Fibroblast of skin of left quadriceps (primary cell): ENCODE results near the gene DEPDC1B.
"Not testable (repeated sequence)": the region's sequence is repeated elsewhere in the genome, so short reads cannot be mapped to it uniquely, and the experiment has no call there.

ENCODE experiments used
- DNase-seq, 2 experiments: peaks; one replicate each; pipeline ENCODE4 v3.0.0-alpha.2; 2013; ENCODE audit warnings: low read depth in 2 of 2

The DEPDC1B gene

DNA sequence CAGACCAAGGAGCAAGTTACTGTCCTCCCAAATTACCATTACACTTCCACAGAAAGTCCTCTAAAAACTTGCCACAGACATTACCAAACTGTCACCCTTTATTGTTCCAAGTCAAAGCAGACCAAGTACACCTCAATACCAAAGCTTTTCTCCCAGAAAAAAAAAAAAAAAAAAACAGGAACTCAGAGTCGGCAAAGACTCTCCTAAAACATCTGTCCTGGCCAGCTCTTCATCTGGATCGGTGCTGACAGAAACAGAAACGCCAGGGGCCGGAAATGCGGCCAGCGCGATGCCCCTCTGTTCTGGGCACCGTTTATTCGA, 718 bp downstream of the DEPDC1B start:
- DNase-seq, result no peak

DNA sequence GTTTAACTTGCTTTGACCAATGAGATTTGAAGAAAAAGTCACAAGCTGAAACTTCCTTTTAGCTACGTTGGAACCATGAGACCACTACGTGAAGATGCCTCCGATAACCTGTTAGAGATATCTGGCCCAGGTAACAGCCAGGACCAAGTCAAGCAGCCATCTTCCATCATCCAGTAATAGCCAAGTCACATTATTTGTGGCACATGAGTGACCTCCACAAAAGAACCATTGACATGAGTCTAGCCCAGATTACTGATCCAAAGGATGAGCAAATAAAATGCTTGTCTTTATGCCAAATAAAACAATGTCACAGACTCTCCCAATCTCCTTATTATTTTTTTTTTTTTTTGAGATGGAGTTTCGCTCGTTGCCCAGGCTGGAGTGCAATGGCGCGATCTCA, 1.6 kb downstream of the DEPDC1B start:
- no peak for DNase-seq

DNA sequence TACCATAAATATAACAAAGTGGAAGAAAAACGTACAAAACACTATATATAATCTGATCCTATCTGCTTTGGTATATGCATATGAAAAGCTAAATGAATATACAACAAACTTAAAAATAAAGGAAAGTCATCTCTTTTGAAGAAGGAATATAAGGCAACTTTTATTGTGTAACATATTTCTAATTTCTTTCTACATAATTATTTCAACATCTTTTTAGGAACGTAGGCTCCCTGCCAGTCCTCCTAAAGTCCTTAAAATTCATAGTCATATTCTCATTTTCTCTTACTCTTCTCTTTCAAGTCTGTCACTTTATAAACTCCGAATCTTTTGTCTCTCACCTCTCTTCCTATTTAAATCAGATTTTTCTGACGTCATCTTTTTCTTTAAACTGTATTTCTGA, 9.6 kb downstream of the DEPDC1B start:
- no peak for DNase-seq

DNA sequence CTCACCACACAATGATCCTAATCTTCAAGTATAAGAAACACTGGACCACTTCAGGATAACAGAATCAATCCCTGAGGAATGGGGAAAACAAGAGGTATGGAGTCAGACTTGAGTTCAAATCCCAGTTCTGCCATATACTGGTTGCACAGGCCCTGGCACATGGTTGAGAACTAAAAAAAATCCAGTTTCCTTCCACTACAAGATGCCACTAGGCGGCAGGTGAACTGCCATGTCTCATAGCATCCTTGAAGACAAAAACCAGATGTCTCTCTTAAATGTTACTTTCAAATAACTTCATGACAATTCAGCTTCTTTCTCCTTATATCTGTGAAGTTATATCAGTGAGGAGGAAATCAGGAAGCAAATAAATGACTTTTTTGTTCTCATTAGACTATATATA, 11.0 kb downstream of the DEPDC1B start:
- DNase-seq, result no peak

DNA sequence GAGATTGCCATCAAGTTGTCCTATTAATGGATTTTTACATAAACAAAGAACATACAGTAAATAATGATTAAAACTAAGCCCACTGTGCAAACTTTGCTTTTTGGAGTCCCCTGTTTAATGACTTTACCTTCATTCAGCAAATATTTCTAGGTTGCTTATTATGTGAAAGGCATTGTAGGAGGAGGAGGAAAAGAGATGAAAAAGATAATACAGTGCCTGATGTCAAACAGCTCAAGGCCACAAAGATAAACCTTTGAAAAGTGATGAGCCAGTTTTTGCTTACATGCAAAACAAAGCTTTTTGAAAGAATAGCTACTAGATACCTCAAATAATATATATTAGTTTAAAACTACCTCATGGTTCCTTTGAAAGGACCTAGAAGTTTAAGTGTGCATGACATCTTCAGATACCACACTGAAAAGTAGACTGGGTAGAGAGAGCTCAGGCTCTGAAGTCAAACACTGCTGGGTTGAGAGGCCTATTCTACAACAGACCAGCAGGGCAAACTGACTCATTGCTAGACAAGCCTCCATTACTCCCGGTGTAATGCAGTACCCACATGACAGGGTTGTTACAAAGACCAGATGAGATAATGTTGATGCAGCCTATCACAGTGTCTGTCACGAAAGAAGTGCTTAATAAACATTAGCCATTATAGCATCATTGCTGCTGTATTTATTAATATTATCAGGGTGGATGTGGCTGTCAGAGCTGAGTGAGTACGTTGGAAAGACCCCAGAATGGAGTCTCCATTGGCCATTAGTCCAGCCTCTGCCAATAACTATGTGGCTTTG, 11.8 kb downstream of the DEPDC1B start:
- no peak for DNase-seq

DNA sequence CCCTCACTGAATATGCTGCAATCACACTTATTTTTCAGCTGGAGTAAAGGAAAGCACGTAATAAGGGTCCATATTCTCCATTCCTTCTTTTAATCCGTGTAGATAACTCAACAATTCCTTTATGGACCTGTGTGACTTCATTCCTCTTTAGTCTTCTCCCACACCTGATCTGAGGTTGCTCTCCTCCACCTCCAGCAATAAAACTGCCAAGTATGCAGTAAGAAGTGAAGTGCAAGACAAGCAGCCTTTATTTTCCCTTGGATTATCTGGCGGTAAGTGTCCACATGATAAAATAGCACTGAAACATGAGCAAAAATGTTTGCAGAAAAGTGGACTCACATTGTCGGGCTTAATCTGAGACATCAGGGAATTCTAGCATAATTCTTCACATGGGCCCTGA, 13.8 kb downstream of the DEPDC1B start:
- no peak for DNase-seq

DNA sequence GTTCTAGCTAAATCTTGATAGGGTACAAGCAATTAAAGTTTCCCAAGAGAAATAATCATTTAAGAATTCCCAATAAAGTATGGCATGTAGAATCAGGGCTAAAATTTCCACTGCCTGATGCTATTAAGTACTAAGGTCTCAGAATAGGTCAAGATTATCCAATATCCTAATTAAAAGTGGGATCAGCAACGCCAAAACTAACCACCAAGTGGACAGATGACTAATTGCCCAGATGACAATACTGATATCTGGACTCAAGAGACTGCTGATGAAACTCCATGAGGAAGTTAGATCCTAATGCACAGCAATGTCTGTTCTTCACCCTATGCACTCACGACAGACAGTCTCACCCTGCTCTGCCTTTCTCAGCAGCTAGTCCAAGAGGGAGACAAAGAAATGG, 14.3 kb downstream of the DEPDC1B start:
- DNase-seq, result no peak

DNA sequence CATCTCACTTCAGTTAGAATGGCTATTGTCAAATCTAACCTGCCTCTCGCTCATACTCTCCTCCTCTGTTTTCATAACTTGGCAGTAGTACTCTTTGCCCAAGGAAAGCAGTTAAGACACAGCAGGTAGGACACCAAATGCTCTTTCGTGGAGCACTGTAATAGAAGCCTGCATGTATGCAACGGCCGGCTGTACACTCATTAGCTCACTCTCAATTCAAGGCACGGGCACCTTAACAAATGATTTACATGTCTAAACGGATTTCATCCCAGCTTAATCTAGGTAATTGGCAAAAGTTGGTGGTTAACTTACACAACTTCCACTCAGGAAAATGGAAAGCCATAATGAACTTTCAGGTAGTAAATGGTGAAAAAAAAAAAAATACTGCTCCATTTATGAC, 14.9 kb downstream of the DEPDC1B start:
- DNase-seq, result no peak

DNA sequence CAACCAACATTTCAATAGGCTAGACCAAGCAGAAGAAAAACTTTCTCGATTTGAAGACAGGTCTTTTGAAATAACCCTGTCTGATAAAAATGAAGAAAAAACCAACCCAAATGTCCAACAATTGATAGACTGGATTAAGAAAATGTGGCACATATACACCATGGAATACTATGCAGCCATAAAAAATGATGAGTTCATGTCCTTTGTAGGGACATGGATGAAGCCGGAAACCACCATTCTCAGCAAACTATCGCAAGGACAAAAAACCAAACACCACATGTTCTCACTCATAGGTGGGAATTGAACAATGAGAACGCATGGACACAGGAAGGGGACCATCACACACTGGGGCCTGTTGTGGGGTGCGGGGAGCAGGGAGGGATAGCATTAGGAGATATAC, 18.0 kb downstream of the DEPDC1B start:
- not testable (repeated sequence) for DNase-seq

DNA sequence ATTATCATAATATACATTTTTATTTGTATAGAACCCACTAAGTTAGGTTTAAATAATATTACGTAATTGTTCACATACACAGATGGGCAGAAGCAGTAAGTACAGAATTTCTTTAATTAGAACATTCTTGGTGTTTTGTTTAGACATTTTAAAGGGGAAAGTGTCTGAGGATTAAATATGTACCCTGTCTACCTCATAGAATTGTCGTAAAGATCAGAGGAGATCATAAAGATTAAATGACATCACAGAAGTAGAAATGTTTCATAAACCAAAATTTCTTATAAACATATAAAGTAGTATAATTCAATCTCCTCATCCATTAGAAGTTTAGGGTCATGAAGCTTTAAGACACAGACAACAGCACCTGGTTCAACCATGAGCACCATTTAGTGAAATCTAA, 20.1 kb downstream of the DEPDC1B start:
- DNase-seq, result no peak

DNA sequence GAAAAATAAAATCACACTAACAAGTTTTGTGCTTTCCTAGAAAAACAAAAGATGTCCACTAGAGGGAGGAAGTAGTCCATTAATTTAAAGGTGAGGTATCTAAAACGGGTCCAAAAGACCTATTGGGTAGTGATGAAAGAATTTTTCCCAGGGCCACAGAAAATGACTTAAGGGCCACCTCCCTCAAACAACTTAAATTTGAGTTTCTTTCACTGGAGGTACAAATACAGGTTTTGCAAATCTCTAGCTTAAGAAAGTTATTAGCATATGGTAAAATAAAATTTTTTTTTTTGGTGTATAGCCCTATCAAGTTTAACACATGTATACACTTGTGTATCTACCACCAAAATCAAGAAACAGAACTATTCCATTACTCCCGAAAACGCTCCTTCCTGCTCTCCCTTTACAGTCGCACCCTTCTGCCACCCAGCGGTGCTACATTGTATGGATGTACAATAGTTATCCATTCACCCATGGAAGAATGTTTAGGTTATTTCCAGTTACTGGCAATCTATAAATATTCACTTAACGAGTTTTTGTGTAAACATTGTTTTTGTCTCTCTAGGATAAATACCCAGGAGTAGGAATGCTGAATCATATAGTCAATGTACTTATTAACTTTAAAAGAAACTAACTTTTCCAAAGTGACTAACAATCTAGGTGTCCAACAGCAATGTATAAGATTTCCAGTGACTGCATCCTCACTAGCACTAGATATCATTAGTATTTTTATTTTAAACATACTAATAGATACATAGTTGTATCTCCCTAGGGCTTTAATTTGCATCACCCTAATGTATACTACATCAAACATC, 21.9 kb downstream of the DEPDC1B start:
- peak in 1 of 2 experiments; percentile 36 for DNase-seq

DNA sequence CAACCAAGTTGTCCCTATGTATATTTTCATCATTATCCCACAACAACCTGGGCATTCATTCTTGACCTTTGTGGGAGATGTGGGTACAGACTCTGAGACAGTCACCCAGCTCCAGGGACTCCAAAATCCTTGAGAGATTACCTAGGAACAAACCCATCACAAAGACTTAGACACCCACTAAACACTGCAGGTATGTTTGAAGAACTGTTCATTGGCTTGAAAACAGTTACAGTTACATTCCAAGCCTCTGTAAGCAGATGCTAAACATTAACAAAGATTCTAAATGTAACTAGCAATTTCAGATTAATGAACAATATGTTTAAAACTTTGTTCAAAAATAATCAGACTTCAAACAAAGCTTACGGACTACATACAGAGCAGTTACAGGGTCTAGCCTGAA, 24.7 kb downstream of the DEPDC1B start:
- no peak for DNase-seq

DNA sequence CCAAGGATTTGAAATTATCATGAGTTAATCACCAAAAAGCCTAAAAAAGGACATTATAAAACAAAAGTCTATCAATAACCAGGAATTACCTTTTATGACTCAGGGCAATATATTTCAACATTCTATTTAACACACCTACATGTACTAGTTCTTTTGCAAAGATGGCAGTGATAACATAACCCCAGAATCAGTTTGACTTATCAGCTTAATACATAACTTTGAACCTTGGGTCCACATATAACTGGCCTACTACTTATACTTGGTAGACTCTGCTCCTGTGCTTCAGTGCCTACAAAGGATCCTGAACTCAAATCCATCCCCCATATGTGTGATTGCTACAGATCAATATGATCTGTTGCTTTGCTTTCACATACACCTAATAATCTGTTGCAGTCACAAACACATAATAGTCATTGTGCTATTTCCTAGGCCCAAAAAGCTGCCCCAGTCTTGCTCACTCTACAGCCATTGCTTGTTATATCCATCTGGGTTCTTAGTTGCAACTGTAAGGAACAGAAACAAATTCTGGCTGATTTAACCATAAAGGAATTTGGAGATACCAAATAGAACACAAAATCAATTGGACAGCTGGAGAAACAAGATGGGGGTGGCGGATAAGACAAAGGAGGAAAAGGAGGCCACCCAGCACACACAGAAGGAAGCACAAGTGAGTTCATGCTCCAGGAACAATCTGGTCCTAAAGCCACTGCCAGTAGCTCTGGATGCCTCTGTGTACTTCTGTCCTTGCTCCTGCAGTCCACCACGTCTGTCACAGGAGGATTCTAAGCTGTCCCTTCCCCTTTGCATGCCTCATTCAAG, 25.5 kb downstream of the DEPDC1B start:
- no peak for DNase-seq

DNA sequence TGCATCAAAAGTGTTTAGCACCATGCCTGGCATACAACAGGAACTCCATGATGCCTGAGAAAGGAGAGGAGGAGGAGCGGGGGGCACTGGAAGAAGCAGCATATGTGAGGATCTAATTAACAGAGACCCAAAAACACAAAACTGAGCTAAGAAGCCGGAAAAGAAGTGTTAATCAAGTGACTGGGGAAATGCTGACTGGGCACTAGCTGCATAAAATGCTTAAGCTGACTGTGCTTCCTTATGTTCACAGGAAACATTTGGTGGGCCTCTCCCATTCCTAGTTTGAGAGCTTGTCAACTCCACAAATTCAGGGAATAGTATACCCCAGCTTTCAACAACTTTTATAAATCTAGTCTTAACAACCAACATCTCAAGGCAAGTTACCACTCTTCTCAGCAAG, 26.6 kb downstream of the DEPDC1B start:
- no peak for DNase-seq

DNA sequence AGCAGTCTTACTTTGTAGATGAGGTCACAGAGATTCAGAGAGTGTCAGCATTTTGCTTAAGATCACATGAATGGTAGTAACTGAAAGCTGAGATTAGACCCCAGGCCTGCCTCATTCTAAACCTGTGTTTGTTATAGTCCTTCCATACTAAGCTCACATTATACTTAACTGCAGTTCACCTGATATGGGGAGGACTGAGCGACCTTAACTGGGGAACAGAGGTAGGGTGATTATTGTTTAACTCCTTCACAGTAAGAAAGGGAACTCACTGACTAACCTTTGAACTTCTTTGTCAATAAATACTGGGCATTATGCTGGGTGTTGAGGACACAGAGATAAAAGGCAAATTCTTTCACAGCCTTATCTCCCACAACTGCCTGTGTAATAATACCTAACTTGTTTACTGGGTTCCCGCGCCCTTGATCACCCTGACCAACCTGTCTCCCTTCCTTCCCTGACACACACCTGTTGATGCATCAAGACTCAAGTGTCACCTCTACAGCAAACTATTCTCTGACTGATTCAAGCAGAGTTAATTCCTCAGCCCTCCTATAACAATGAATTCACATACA, 27.2 kb downstream of the DEPDC1B start:
- no peak for DNase-seq

DNA sequence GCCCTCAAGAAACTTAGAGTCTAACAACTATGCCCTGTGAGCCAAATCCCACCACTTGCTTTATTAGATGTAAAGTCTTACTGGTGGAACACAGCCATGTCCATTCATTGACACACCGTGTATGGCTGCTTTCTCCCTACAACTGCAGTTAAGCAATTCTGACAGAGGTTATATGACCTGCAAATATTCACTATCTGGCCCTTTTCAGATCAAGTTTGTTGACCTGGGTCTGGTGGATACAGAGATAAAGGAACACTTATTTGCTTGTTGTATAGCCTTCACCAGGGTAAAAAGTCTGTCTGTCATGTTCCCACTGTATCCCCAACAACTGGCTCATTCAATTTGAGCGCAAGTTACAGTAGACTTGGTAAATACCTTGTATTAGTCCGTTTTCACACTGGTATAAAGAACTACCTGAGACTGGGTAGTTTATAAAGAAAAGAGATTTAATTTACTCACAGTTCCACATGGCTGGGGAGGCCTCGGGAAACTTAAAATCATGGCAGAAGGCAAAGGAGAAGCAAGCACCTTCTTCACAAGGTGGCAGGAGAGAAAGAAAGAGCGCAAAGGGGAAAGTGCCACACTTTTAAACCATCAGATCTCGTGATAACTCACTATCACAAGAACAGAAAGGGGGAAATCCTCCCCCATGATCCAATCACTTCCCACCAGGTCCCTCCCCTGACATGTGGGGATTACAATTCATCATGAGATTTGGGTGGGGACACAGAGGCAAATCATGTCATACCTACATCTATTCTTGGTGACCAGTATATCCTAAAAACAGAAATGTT, 27.9 kb downstream of the DEPDC1B start:
- no peak for DNase-seq

DNA sequence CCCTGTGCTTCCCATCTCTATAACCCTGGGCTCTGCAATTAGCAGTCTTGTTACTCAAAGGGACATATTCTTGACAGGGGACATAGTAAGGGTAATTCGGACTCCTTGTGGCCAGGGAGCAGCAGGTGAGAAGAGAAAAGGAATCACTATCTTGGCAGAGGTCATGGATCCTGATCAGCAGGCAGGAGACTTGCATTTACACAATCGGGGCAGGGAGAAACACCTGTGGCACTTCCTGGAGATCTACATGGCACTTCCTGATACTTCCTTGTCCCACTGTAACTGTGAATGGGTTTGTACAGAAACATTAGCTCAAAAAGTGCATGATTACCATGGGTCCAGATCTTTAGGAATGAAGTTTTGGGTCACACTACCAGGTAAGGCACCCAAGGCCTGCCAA, 29.2 kb downstream of the DEPDC1B start:
- no peak for DNase-seq

DNA sequence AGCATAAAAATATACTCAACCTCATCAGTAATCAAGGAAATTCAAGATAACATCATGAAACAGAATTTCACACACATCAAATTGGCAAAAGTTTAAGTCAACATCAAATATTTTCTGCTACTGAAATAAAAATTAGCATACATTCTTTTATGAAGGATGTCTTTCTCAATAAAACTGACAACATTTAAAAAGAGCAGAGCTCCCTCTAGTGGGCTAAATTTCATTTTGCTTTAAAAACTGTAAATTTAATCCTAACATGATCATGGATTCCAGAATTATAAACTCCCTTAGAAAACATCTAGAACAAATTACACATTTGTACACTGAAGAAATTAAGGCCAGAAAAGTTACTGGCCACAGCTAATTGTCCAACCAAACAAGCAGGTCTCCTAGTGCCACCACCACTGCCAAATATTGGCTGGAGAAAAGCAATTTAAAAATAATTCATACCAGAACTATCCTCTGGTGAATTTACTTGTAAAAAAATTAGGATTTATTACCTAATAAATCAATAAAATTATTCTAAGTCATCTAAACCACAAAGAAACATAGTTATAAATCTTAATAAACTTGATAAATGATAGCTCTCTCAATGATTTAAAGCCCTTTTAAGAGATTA, 31.2 kb downstream of the DEPDC1B start:
- no peak for DNase-seq

DNA sequence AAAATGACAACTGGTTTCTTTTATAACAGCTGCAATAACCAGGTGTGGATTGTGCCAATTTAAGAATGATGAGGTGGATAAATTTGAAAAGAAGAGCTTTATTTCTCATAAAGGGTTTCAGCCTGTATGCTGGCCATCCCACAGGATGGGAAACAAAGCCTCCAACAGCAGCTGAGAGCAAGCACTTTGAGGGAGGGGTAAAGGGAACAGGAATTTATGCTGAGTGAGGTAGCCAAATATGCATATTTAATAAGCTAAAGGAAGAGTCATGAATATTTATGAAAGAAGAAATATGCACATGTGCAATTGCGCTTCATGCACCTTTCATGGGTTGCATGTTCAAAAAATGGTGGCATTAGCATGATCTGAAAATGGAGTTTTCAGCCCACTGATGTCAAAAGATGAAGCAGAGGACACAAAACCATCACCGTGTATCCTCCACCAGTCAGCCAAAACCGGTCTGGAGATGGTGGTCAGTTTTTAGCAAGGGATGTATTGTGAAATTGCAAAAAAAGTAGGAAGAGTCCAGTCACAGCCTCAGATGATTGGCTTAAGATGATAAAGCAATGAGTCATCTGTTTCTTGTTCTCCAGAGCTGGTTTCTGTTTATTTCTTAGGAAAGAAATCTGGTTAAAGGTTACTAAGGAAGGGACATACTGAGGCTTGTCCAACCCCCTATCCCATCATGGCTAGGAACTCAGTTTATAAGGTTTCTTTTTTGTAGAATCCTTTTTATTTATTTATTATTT, 47.9 kb downstream of the DEPDC1B start:
- DNase-seq, result peak; percentile 39 to 48

DNA sequence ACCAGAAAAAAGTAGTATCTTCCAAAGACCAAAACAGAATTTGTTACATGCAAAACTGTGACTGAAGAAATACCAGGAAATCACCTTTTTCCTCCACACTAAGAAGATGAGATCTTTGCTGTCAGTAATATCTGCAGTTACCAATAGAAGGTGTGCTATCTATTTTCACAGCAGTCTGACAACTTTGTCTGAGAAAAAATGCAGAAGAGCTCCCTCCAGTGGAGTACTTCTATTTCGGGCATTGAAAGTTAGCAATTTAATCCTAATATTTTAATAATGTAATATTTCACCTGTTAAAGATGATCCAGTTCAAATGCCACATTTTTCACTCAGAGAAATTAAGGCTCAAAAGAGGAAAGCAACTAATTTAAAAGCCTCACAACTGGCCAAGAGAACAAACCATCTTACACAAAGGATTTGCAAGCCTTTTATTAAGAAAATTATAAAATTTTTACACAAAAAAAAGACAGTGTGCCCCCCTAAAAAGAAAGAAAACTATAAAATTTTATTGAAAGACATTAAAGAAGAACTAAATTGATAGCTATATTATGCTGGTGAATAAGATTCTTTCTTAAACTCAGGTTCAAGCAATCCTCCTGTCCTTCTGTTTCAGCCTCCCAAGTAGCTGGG, 50.6 kb downstream of the DEPDC1B start:
- DNase-seq, result peak in 1 of 2 experiments; percentile 18
